DND-41 (cell line): ENCODE results near the gene LIF.

Source experiments
- EZH2 ChIP-seq: IDR thresholded peaks from 3 replicates; pipeline ENCODE4 v1.6.1; 2012; ENCODE audit warnings: borderline replicate concordance, low read depth, mild to moderate bottlenecking, moderate library complexity, low read length, inconsistent platforms; ENCODE audit not compliant: severe bottlenecking
- TF ChIP-seq, protein P1 (sequence below): IDR thresholded peaks from 2 replicates; pipeline ENCODE4 v1.5.1; 2012; ENCODE audit warnings: borderline replicate concordance, low read length, moderate library complexity, mild to moderate bottlenecking; ENCODE audit not compliant: poor library complexity, severe bottlenecking; ENCODE audit errors: extremely low read depth

DNA sequence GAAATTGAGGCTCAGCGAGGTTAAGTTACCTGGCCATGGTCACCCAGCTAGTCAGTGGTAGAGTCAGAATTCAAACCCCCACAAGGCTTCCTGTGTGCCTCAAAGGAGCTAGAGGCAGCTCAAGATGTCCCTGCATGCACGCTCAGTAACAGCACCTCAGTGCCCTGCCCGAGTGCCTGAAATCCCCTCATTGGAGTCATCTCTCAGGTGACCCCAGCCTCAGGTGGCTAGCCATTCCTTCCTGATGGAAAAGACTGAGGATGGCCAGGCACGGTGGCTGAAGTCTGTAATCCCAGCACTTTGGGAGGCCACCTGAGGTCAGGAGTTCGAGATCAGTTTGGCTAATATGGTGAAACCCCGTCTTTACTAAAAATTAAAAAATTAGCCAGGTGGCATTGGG lies 36.9 kb downstream of the LIF start:
- TF ChIP-seq, protein P1, sequence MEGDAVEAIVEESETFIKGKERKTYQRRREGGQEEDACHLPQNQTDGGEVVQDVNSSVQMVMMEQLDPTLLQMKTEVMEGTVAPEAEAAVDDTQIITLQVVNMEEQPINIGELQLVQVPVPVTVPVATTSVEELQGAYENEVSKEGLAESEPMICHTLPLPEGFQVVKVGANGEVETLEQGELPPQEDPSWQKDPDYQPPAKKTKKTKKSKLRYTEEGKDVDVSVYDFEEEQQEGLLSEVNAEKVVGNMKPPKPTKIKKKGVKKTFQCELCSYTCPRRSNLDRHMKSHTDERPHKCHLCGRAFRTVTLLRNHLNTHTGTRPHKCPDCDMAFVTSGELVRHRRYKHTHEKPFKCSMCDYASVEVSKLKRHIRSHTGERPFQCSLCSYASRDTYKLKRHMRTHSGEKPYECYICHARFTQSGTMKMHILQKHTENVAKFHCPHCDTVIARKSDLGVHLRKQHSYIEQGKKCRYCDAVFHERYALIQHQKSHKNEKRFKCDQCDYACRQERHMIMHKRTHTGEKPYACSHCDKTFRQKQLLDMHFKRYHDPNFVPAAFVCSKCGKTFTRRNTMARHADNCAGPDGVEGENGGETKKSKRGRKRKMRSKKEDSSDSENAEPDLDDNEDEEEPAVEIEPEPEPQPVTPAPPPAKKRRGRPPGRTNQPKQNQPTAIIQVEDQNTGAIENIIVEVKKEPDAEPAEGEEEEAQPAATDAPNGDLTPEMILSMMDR: no peak
- TF ChIP-seq EZH2: no peak
